Caco-2 (cell line): ENCODE measurements around the gene MUC12. TPM values are rescaled to one million over a fixed set of nuclear protein-coding genes. Genes with fewer than 3 reads are reported as not detected.

ENCODE experiments used
- BruUV-seq: library from RNA; stranded (reverse); fragments of 400-500 nt; replicated peaks from 2 replicates; lab custom pipeline; 2021; lab: Mats Ljungman, UMichigan
- CTCF ChIA-PET: fragments of 300-600 bp; sonication (Branson Sonifier 250); formaldehyde crosslinking; loops from one replicate; lab custom pipeline; 2022; ENCODE audit warnings: antibody characterized with exemption; lab: Charles Lee
- POLR2A ChIA-PET: fragments of 300-600 bp; sonication (Branson Sonifier 250); formaldehyde crosslinking; loops from one replicate; lab custom pipeline; 2022; ENCODE audit warnings: antibody characterized with exemption; lab: Charles Lee
- DNase-seq, 2 experiments: peaks; one replicate each; pipeline versions ENCODE4 v3.0.0 to v3.0.0-alpha.2; 2020 to 2022
- H3K27me3 ChIP-seq: replicated peaks from 2 replicates; pipeline ENCODE4 v1.6.0; 2011; ENCODE audit warnings: low read length; ENCODE audit not compliant: control insufficient read depth, insufficient read depth
- H3K36me3 ChIP-seq: 2 replicates; pipeline ENCODE4 v1.5.1; 2011; ENCODE audit warnings: low read length; ENCODE audit not compliant: control insufficient read depth, insufficient read depth
- H3K4me1 ChIP-seq: fragments of 250-450 bp; sonication (Bioruptor Pico); 2 replicates; pipeline ENCODE4 v1.5.1; 2020; ENCODE audit warnings: mild to moderate bottlenecking
- H3K4me3 ChIP-seq: 2 replicates; pipeline ENCODE4 v1.5.1; 2011; ENCODE audit warnings: low read depth, mild to moderate bottlenecking, control low read depth, low read length
- H3K9me3 ChIP-seq: fragments of 250-450 bp; sonication (Bioruptor Pico); 2 replicates; pipeline ENCODE4 v1.5.1; 2020; ENCODE audit warnings: mild to moderate bottlenecking, moderate library complexity
- H3K27ac Mint-ChIP-seq: one replicate; pipeline ENCODE4 v1.8.0; 2022; ENCODE audit warnings: mixed read lengths; ENCODE audit not compliant: unreplicated experiment
- H3K27me3 Mint-ChIP-seq: one replicate; pipeline ENCODE4 v1.8.0; 2022; ENCODE audit warnings: mixed read lengths; ENCODE audit not compliant: insufficient read depth, unreplicated experiment
- H3K36me3 Mint-ChIP-seq: one replicate; pipeline ENCODE4 v1.8.0; 2022; ENCODE audit warnings: mild to moderate bottlenecking, mixed read lengths; ENCODE audit not compliant: insufficient read depth, unreplicated experiment
- H3K4me1 Mint-ChIP-seq: one replicate; pipeline ENCODE4 v1.8.0; 2022; ENCODE audit warnings: low read depth, mixed read lengths; ENCODE audit not compliant: unreplicated experiment
- H3K4me3 Mint-ChIP-seq: one replicate; pipeline ENCODE4 v1.8.0; 2022; ENCODE audit warnings: mild to moderate bottlenecking, moderate library complexity, mixed read lengths; ENCODE audit not compliant: unreplicated experiment
- H3K9me3 Mint-ChIP-seq: one replicate; pipeline ENCODE4 v1.8.0; 2022; ENCODE audit warnings: mixed read lengths; ENCODE audit not compliant: unreplicated experiment
- CTCF ChIP-seq, 2 experiments: fragments of 200-600 bp in 1 of 2; IDR thresholded peaks; 1 replicate in 1 of 2; 2 replicates in 1 of 2; pipeline versions ENCODE4 v1.5.1 to v1.8.0; 2011 to 2022; ENCODE audit warnings: antibody characterized with exemption in 1 of 2, control low read depth in 1 of 2, inconsistent platforms in 1 of 2, low read depth in 1 of 2, low read length in 1 of 2, mild to moderate bottlenecking in 1 of 2, moderate library complexity in 1 of 2; ENCODE audit not compliant: insufficient read depth in 1 of 2, severe bottlenecking in 1 of 2, unreplicated experiment in 1 of 2
- intact Hi-C: fragments of 100-400 bp; cut with micrococcal nuclease; formaldehyde crosslinking; loops from one replicate; pipeline ENCODE4 v1.10.0; 2022; ENCODE audit not compliant: unreplicated experiment
- total RNA-seq: library from RNA; stranded (reverse); gene quantifications from 2 replicates; pipeline ENCODE4 v1.2.3, GENCODE V29; 2022

MUC12 gene
- total RNA-seq, 1 experiment from 2014 or later: 0.16 TPM

GRCh38 chr7:100963874-100964273, 5.5 kb upstream of the MUC12 start:
- Mint-ChIP-seq H3K4me3 (no peak overlapping the region), H3K36me3 (peaks cover 7% of the 10 kb centered on the region), H3K4me1 (peaks cover 17% of the 10 kb centered on the region), H3K27ac (no peak overlapping the region), H3K9me3 (no peaks in the 10 kb centered on the region), H3K27me3 (peaks cover 9% of the 10 kb centered on the region)
- Histone ChIP-seq H3K27me3 (no peaks in the 10 kb centered on the region), H3K4me3 (no peak overlapping the region), H3K4me1 (peaks cover 13% of the 10 kb centered on the region), H3K9me3 (no peaks in the 10 kb centered on the region), H3K36me3 (no peaks in the 10 kb centered on the region; the same call in 1 of the 2 replicates)
- no peak for TF ChIP-seq CTCF (IDR thresholded peaks at IDR 0.05; ENCODE audit: insufficient read depth in 1 of 2, low read depth in 1 of 2, low read length in 1 of 2, severe bottlenecking in 1 of 2, unreplicated experiment in 1 of 2)
- intact Hi-C loops: no loop called here
- DNase-seq: no peak
- POLR2A ChIA-PET: no interaction called here
- BruUV-seq: no TSS peak
- CTCF ChIA-PET: no interaction called here

- Mint-ChIP-seq H3K27ac (no peak overlapping the region), H3K9me3 (no peaks in the 10 kb centered on the region), H3K4me1 (peaks cover 17% of the 10 kb centered on the region), H3K36me3 (peaks cover 7% of the 10 kb centered on the region), H3K27me3 (peaks cover 9% of the 10 kb centered on the region), H3K4me3 (no peak overlapping the region)
- Histone ChIP-seq H3K36me3 (no peaks in the 10 kb centered on the region), H3K4me1 (peaks cover 13% of the 10 kb centered on the region), H3K9me3 (no peaks in the 10 kb centered on the region), H3K4me3 (no peak overlapping the region), H3K27me3 (no peaks in the 10 kb centered on the region)
- ChIA-PET CTCF (interaction anchor here (0.5 to 1.6 kb wide), 2 partner anchors 69 to 120 kb away, joined by 3 to 5 read pairs; partner anchors contain the start of gene ACHE), POLR2A (no interaction called here)
- intact Hi-C loops: loop anchor here (5.0 kb wide), 1 partner anchor 113 kb away; no protein-coding TSS in a partner anchor
- DNase-seq: no peak
- no TSS peak for BruUV-seq
- TF ChIP-seq CTCF (IDR thresholded peaks at IDR 0.05; ENCODE audit: insufficient read depth in 1 of 2, low read depth in 1 of 2, low read length in 1 of 2, severe bottlenecking in 1 of 2, unreplicated experiment in 1 of 2): no peak
These were observed 4.7 kb upstream of the MUC12 start for GRCh38 chr7:100964630-100965029.

GRCh38 chr7:100965045-100965722, 4.2 kb upstream of the MUC12 start:
- H3K27me3 ChIP-seq: no peaks in the 10 kb centered on the region
- peak overlapping the region; percentile 60 for H3K27ac Mint-ChIP-seq
- POLR2A ChIA-PET: interaction anchor here (1.0 kb wide), 1 partner anchor 70 kb away, joined by 4 read pairs; the partner anchor contains the start of gene ACHE
- no peaks in the 10 kb centered on the region for H3K9me3 Mint-ChIP-seq
- peaks cover 13% of the 10 kb centered on the region for H3K4me1 ChIP-seq
- CTCF ChIA-PET: interaction anchor here (0.6 to 1.6 kb wide), 12 partner anchors 13 to 227 kb away, joined by 3 to 12 read pairs (median 4); partner anchors contain the start of genes ACHE, SLC12A9 and UFSP1
- BruUV-seq: no TSS peak
- H3K4me1 Mint-ChIP-seq: peaks cover 17% of the 10 kb centered on the region
- intact Hi-C loops: loop anchor here (5.0 kb wide), 1 partner anchor 112 kb away; no protein-coding TSS in a partner anchor
- H3K27me3 Mint-ChIP-seq: peaks cover 9% of the 10 kb centered on the region
- H3K9me3 ChIP-seq: no peaks in the 10 kb centered on the region
- no peaks in the 10 kb centered on the region for H3K36me3 ChIP-seq
- peak overlapping the region; percentile 57 for H3K4me3 ChIP-seq
- no peak for DNase-seq
- no peak for TF ChIP-seq CTCF (IDR thresholded peaks at IDR 0.05; ENCODE audit: insufficient read depth in 1 of 2, low read depth in 1 of 2, low read length in 1 of 2, severe bottlenecking in 1 of 2, unreplicated experiment in 1 of 2)
- H3K4me3 Mint-ChIP-seq: peak overlapping the region; percentile 78
- peaks cover 7% of the 10 kb centered on the region for H3K36me3 Mint-ChIP-seq
